B cell (primary cell): ENCODE results near the gene ADCY7. TPM values are rescaled to one million over a fixed set of nuclear protein-coding genes. Genes with fewer than 3 reads are reported as not detected.

Experiments used
- ATAC-seq: fragments of 200-7000 bp; cut with Tn5 transposase; one replicate; pipeline ENCODE4 v1.10.0; 2021; ENCODE audit warnings: low read depth, mild to moderate bottlenecking, moderate number of reproducible peaks, moderate library complexity
- CTCF ChIA-PET: fragments of 350-600 bp; sonication (Branson Sonifier 250); formaldehyde crosslinking; loops from one replicate; lab custom pipeline; 2021; ENCODE audit warnings: antibody characterized with exemption, inconsistent platforms; lab: Charles Lee
- POLR2A ChIA-PET: fragments of 350-600 bp; sonication (Branson Sonifier 250); formaldehyde crosslinking; loops from one replicate; lab custom pipeline; 2021; ENCODE audit warnings: antibody characterized with exemption; lab: Charles Lee
- DNase-seq: peaks from one replicate; pipeline ENCODE4 v3.0.0; 2013
- H2AFZ ChIP-seq: 2 replicates; pipeline ENCODE4 v1.6.1; 2012; ENCODE audit warnings: mild to moderate bottlenecking, low read depth, low read length; ENCODE audit not compliant: insufficient read depth, poor library complexity, severe bottlenecking
- H3K27ac ChIP-seq, 2 donors: 1 replicate in 1 of 2; 2 replicates in 1 of 2; pipeline ENCODE4 v1.5.1; 2012 to 2013; ENCODE audit warnings: low read length in 2 of 2, mild to moderate bottlenecking in 2 of 2, moderate library complexity in 1 of 2
- H3K27me3 ChIP-seq, 4 experiments: fragments of 200-600 bp in 1 of 4; sonication (generic) in 1 of 4; replicated peaks in 1 of 4; 1 replicate in 2 of 4; 2 replicates in 2 of 4; pipeline versions ENCODE4 v1.6.1 to v1.7.0; 2013 to 2016; ENCODE audit warnings: low read length in 3 of 4, mild to moderate bottlenecking in 2 of 4, mixed read lengths in 1 of 4, moderate library complexity in 1 of 4; ENCODE audit not compliant: insufficient read depth in 4 of 4, control insufficient read depth in 3 of 4; ENCODE audit errors: control extremely low read depth in 1 of 4
- H3K36me3 ChIP-seq, 2 experiments: replicated peaks in 1 of 2; 1 replicate in 1 of 2; 2 replicates in 1 of 2; pipeline versions ENCODE4 v1.6.1 to v1.7.1; 2013; ENCODE audit warnings: low read length in 1 of 2; ENCODE audit not compliant: insufficient read depth in 2 of 2, control insufficient read depth in 1 of 2; ENCODE audit errors: control extremely low read depth in 1 of 2, extremely low read depth in 1 of 2
- H3K4me1 ChIP-seq, 2 donors: fragments of 200-600 bp in 1 of 2; sonication (generic) in 1 of 2; 1 replicate in 1 of 2; 2 replicates in 1 of 2; pipeline versions ENCODE4 v1.5.1 to v1.6.1; 2013 to 2017; ENCODE audit warnings: low read length in 2 of 2; ENCODE audit not compliant: control insufficient read depth in 2 of 2, insufficient read depth in 2 of 2
- H3K4me2 ChIP-seq: replicated peaks from 2 replicates; pipeline ENCODE3; 2012; ENCODE audit warnings: mild to moderate bottlenecking, low read depth, low read length; ENCODE audit not compliant: poor library complexity, severe bottlenecking
- H3K4me3 ChIP-seq, 5 experiments: fragments of 200-600 bp in 1 of 5; sonication (generic) in 1 of 5; 1 replicate in 3 of 5; 2 replicates in 2 of 5; pipeline versions ENCODE4 v1.5.1 to v1.7.0; 2011 to 2016; ENCODE audit warnings: low read length in 4 of 5, mild to moderate bottlenecking in 4 of 5, low read depth in 2 of 5, control low read depth in 1 of 5, moderate library complexity in 1 of 5; ENCODE audit not compliant: insufficient read depth in 1 of 5; ENCODE audit errors: control extremely low read depth in 1 of 5, extremely low read depth in 1 of 5
- H3K79me2 ChIP-seq: fragments of 200-600 bp; sonication (generic); one replicate; pipeline ENCODE4 v1.6.0; 2016; ENCODE audit warnings: low read length; ENCODE audit not compliant: control insufficient read depth, insufficient read depth
- H3K9ac ChIP-seq: fragments of 200-600 bp; sonication (generic); 2 replicates; pipeline ENCODE4 v1.6.1; 2017; ENCODE audit warnings: mild to moderate bottlenecking, low read length, moderate library complexity
- H3K9me3 ChIP-seq, 3 donors: one replicate each; pipeline versions ENCODE4 v1.6.1 to v1.7.1; 2013; ENCODE audit warnings: low read length in 2 of 3; ENCODE audit not compliant: control insufficient read depth in 2 of 3, insufficient read depth in 1 of 3; ENCODE audit errors: control extremely low read depth in 1 of 3
- H4K20me1 ChIP-seq: 2 replicates; pipeline ENCODE4 v1.6.0; 2012; ENCODE audit warnings: mild to moderate bottlenecking, low read length; ENCODE audit not compliant: insufficient read depth, control insufficient read depth, poor library complexity, severe bottlenecking
- H3K27ac Mint-ChIP-seq: one replicate; pipeline ENCODE4 v1.8.0; 2021; ENCODE audit warnings: mixed read lengths
- H3K27me3 Mint-ChIP-seq: one replicate; pipeline ENCODE4 v1.8.0; 2021; ENCODE audit warnings: mixed read lengths
- H3K4me1 Mint-ChIP-seq: one replicate; pipeline ENCODE4 v1.8.0; 2021; ENCODE audit warnings: mixed read lengths
- H3K4me3 Mint-ChIP-seq: one replicate; pipeline ENCODE4 v1.8.0; 2021; ENCODE audit warnings: mixed read lengths
- H3K9me3 Mint-ChIP-seq: one replicate; pipeline ENCODE4 v1.8.0; 2022; ENCODE audit warnings: mixed read lengths; ENCODE audit not compliant: insufficient read depth
- EZH2 ChIP-seq: IDR thresholded peaks from 2 replicates; pipeline ENCODE4 v1.6.1; 2012; ENCODE audit warnings: borderline replicate concordance, low read depth, mild to moderate bottlenecking, moderate library complexity, low read length; ENCODE audit not compliant: insufficient read depth, poor library complexity, severe bottlenecking
- WGBS: methylation state at CpG from one replicate; pipeline ENCODE4 v1.1.5; 2013; ENCODE audit warnings: missing lambda C conversion rate; ENCODE audit not compliant: insufficient coverage; 5-methylcytosine and 5-hydroxymethylcytosine counted together
- intact Hi-C: fragments of 100-400 bp; cut with micrococcal nuclease; formaldehyde crosslinking; loops from one replicate; pipeline ENCODE4 v1.10.0; 2022
- polyA plus RNA-seq: library from polyadenylated mRNA; depleted of rRNA; stranded (reverse); fragments of >200 nt; gene quantifications from 2 replicates; pipeline ENCODE4 v1.2.3, GENCODE V29; 2012
- total RNA-seq, 2 donors: library from RNA; stranded (reverse); fragments of 120-200 nt in 1 of 2; gene quantifications; 1 replicate in 1 of 2; 2 replicates in 1 of 2; pipeline versions ENCODE4 v1.2.3 to v1.2.4, GENCODE V29; 2013 to 2022
- TF ChIP-seq, protein P1 (sequence below): fragments of 200-600 bp; IDR thresholded peaks from one replicate; pipeline ENCODE4 v1.8.0; 2022; ENCODE audit warnings: antibody characterized with exemption, mild to moderate bottlenecking

The ADCY7 gene
- total and polyA plus RNA-seq, 2 donors (not counting 1 experiment from before 2014, with no cell fraction given): 78.4 to 207 TPM

DNA sequence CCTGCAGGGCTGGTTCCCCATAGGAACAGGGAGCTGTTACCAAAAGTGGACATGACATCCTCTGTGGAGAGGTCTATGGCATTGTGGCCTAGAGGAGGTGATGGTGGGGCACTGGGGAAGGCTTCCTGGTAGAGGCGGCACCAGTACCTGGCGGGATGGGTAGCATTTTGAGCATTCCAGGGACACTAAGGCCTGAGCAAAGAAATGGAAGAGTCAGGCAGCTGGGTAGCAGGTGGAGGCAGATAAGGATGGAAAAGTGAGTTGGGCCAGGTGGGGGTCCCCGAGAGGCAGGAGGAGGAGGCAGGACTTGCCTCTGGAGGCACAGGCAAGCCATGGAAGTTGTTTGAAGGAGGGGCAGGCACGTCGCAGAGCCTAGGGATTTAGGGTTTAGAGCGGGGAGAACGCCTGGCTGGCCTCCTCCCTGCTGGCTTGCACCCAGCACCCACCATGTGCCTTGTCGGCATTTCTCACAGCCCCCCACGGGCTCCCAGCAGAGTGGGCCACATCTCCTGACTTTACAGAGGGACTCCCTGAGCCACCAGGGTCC is 5.1 kb upstream of the ADCY7 start:
- POLR2A ChIA-PET: no interaction called here
- H3K27ac Mint-ChIP-seq: no peak overlapping the region
- WGBS: 89% methylated on average over 9 of the region's 9 CpGs
- intact Hi-C loops: no loop called here
- Histone ChIP-seq H3K27ac (no peak overlapping the region), H3K4me1 (peaks cover 14 to 16% of the 10 kb centered on the region in 2 donors), H3K79me2 (peaks cover 3% of the 10 kb centered on the region), H4K20me1 (no peaks in the 10 kb centered on the region), H3K27me3 (peaks cover 0 to 18% (median 8%) of the 10 kb centered on the region in 4 experiments), H3K4me2 (no peak overlapping the region), H3K36me3 (no peaks in the 10 kb centered on the region), H2AFZ (no peak overlapping the region), H3K9me3 (peaks cover 0 to 8% (median 4%) of the 10 kb centered on the region in 3 donors), H3K9ac (no peak overlapping the region), H3K4me3 (no peak overlapping the region)
- no peak overlapping the region for H3K4me3 Mint-ChIP-seq
- TF ChIP-seq, protein P1, sequence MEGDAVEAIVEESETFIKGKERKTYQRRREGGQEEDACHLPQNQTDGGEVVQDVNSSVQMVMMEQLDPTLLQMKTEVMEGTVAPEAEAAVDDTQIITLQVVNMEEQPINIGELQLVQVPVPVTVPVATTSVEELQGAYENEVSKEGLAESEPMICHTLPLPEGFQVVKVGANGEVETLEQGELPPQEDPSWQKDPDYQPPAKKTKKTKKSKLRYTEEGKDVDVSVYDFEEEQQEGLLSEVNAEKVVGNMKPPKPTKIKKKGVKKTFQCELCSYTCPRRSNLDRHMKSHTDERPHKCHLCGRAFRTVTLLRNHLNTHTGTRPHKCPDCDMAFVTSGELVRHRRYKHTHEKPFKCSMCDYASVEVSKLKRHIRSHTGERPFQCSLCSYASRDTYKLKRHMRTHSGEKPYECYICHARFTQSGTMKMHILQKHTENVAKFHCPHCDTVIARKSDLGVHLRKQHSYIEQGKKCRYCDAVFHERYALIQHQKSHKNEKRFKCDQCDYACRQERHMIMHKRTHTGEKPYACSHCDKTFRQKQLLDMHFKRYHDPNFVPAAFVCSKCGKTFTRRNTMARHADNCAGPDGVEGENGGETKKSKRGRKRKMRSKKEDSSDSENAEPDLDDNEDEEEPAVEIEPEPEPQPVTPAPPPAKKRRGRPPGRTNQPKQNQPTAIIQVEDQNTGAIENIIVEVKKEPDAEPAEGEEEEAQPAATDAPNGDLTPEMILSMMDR: no peak
- TF ChIP-seq EZH2: no peak
- no peak for ATAC-seq
- CTCF ChIA-PET: interaction anchor here (1.1 to 5.8 kb wide), 4 partner anchors 12 to 94 kb away, joined by 4 to 63 read pairs (median 11); no protein-coding TSS in a partner anchor
- H3K9me3 Mint-ChIP-seq: no peaks in the 10 kb centered on the region
- no peak for DNase-seq
- H3K4me1 Mint-ChIP-seq: peaks cover 34% of the 10 kb centered on the region
- H3K27me3 Mint-ChIP-seq: peaks cover 7% of the 10 kb centered on the region

- peaks cover 39% of the 10 kb centered on the region for H3K4me1 Mint-ChIP-seq
Measured at GRCh38 chr16:50261707-50262235, 4.6 kb upstream of the ADCY7 start.

More at GRCh38 chr16:50261707-50262235, 4.6 kb upstream of the ADCY7 start:
- Mint-ChIP-seq H3K27ac (no peak overlapping the region), H3K4me3 (no peak overlapping the region), H3K27me3 (peaks cover 7% of the 10 kb centered on the region), H3K9me3 (no peaks in the 10 kb centered on the region)
- intact Hi-C loops: no loop called here
- Histone ChIP-seq H3K9ac (no peak overlapping the region), H3K27me3 (peaks cover 0 to 18% (median 8%) of the 10 kb centered on the region in 4 experiments), H3K36me3 (no peaks in the 10 kb centered on the region), H3K4me2 (no peak overlapping the region), H3K4me3 (no peak overlapping the region), H3K4me1 (peaks cover 19 to 21% of the 10 kb centered on the region in 2 donors), H3K79me2 (peaks cover 8% of the 10 kb centered on the region), H4K20me1 (no peaks in the 10 kb centered on the region), H2AFZ (no peak overlapping the region), H3K9me3 (peaks cover 0 to 8% (median 4%) of the 10 kb centered on the region in 3 donors), H3K27ac (no peak overlapping the region)
- POLR2A ChIA-PET: no interaction called here
- TF ChIP-seq, protein P1: no peak
- TF ChIP-seq EZH2: no peak
- no peak for DNase-seq
- no peak for ATAC-seq
- WGBS: 66% methylated on average over 8 of the region's 11 CpGs
- CTCF ChIA-PET: interaction anchor here (0.6 to 5.8 kb wide), 5 partner anchors 14 to 403 kb away, joined by 3 to 63 read pairs (median 9); no protein-coding TSS in a partner anchor
